Right lobe of liver (tissue), 6 donors: Measurements from ENCODE around the gene MED8. TPM values are rescaled to one million over a fixed set of nuclear protein-coding genes. Genes with fewer than 3 reads are reported as not detected.

ENCODE experiments used
- ATAC-seq, 4 donors: fragments of 200-7000 bp; cut with Tn5 transposase; one replicate each; pipeline ENCODE4 v1.9.1; 2020; ENCODE audit warnings: mild to moderate bottlenecking in 4 of 4, moderate library complexity in 4 of 4
- DNase-seq, 3 donors: peaks; one replicate each; pipeline ENCODE4 v3.0.0-alpha.2; 2020
- H3K27ac ChIP-seq, 3 donors: fragments of 200-600 bp; one replicate each; pipeline ENCODE4 v1.8.0; 2022
- H3K27me3 ChIP-seq, 2 donors: fragments of 200-600 bp; one replicate each; pipeline ENCODE4 v1.8.0; 2022
- H3K36me3 ChIP-seq, 4 donors: fragments of 200-600 bp; sonication (generic) in 1 of 4; one replicate each; pipeline versions ENCODE4 v1.5.1 to v1.8.0; 2017 to 2022; ENCODE audit warnings: control low read depth in 1 of 4
- H3K4me1 ChIP-seq, 4 donors: fragments of 200-600 bp; sonication (generic) in 1 of 4; one replicate each; pipeline versions ENCODE4 v1.5.1 to v1.8.0; 2017 to 2022; ENCODE audit warnings: control low read depth in 1 of 4
- H3K4me3 ChIP-seq, 3 donors: fragments of 200-600 bp; one replicate each; pipeline ENCODE4 v1.8.0; 2022
- H3K9me3 ChIP-seq, 4 donors: fragments of 200-600 bp; sonication (generic) in 1 of 4; one replicate each; pipeline versions ENCODE4 v1.5.1 to v1.8.0; 2017 to 2022; ENCODE audit warnings: control low read depth in 1 of 4
- CTCF ChIP-seq, 4 donors: fragments of 200-600 bp in 3 of 4; fragments of 450-650 bp in 1 of 4; IDR thresholded peaks; one replicate each; pipeline versions ENCODE4 v1.5.1 to v1.8.0; 2016 to 2022; ENCODE audit warnings: antibody characterized with exemption in 4 of 4, mild to moderate bottlenecking in 2 of 4
- POLR2A ChIP-seq: fragments of 450-650 bp; IDR thresholded peaks from one replicate; pipeline ENCODE4 v1.6.1; 2017; ENCODE audit warnings: antibody characterized with exemption, mild to moderate bottlenecking
- WGBS: methylation state at CpG from one replicate; pipeline ENCODE4 v1.1.6; 2018; ENCODE audit warnings: low coverage, low lambda C conversion rate; ENCODE audit not compliant: insufficient coverage; ENCODE audit errors: missing lambda C conversion rate; 5-methylcytosine and 5-hydroxymethylcytosine counted together
- intact Hi-C, 2 donors: fragments of 100-400 bp; cut with DNase I; formaldehyde crosslinking; loops; one replicate each; pipeline versions ENCODE4 v1.11.2 to v1.14.1; 2022
- total RNA-seq, 6 experiments: library from RNA; depleted of rRNA in 2 of 6; stranded (reverse); fragments of >200 nt in 2 of 6; fragmentation: NEBNext Ultra II Directional in 3 of 6; extraction: Animal tissue kit (Norgen Biotek cat#: 25700) in 3 of 6; gene quantifications; one replicate each; pipeline versions ENCODE4 v1.1.0 to v1.2.4, GENCODE V29; 2016 to 2023
- donor health status: DM: no; HTN: yes; CAD: no.
- donor health status: DM: no; HTN: no; CAD: no.
- donor health status: DM: no; HTN: no; CAD: no.
- donor health status: DM: no; HTN: yes; CAD: no.
- donor health status: DM: no; HTN: yes; CAD: no.

The MED8 gene
- total RNA-seq, 6 experiments from 2014 or later, result 20.7 to 26.6 (median 24.1) TPM

- ATAC-seq (peak; percentile 58 to 73 (median 68)), DNase-seq (peak in 2 of 3 donors; percentile 43 to 66)
- peaks cover 0 to 16% (median 7%) of the 10 kb centered on the region in 4 donors for H3K4me1 ChIP-seq
- peak overlapping the region; percentile 67 to 90 (median 80) for H3K27ac ChIP-seq
- H3K27me3 ChIP-seq, result no peaks in the 10 kb centered on the region
- intact Hi-C loops, result no loop called here
- no peak for TF ChIP-seq POLR2A
- TF ChIP-seq CTCF (IDR thresholded peaks at IDR 0.05), result peak in 1 of 4 donors; percentile 3
- H3K9me3 ChIP-seq, result no peaks in the 10 kb centered on the region
- H3K4me3 ChIP-seq, result peak overlapping the region; percentile 70 to 87 (median 71)
- 0% methylated on average over 11 of the region's 48 CpGs for WGBS
- peaks cover 0 to 28% (median 11%) of the 10 kb centered on the region in 4 donors for H3K36me3 ChIP-seq
Measured at GRCh38 chr1:43367026-43367903, 22.3 kb downstream of the MED8 start.

GRCh38 chr1:43366601-43367025, 23.0 kb downstream of the MED8 start:
- TF ChIP-seq CTCF (IDR thresholded peaks at IDR 0.05) (no peak), POLR2A (no peak)
- Histone ChIP-seq H3K27ac (peak overlapping the region in 2 of 3 donors; percentile 80 to 90), H3K27me3 (no peaks in the 10 kb centered on the region), H3K36me3 (peaks cover 0 to 34% (median 11%) of the 10 kb centered on the region in 4 donors), H3K4me1 (peaks cover 0 to 16% (median 7%) of the 10 kb centered on the region in 4 donors), H3K9me3 (no peaks in the 10 kb centered on the region), H3K4me3 (peak overlapping the region; percentile 70 to 87 (median 71))
- ATAC-seq (no peak), DNase-seq (no peak)
- intact Hi-C loops, result no loop called here
- 29% methylated on average over 5 of the region's 5 CpGs for WGBS

- ATAC-seq, result no peak
- peaks cover 0 to 34% (median 11%) of the 10 kb centered on the region in 4 donors for H3K36me3 ChIP-seq
- peaks cover 0 to 16% (median 7%) of the 10 kb centered on the region in 4 donors for H3K4me1 ChIP-seq
- TF ChIP-seq POLR2A (no peak), CTCF (IDR thresholded peaks at IDR 0.05) (no peak)
- peak in 1 of 3 donors; percentile 45 for DNase-seq
- intact Hi-C loops, result no loop called here
- no peaks in the 10 kb centered on the region for H3K9me3 ChIP-seq
- WGBS, result 83% methylated on average over 8 of the region's 11 CpGs
- no peaks in the 10 kb centered on the region for H3K27me3 ChIP-seq
- no peak overlapping the region for H3K4me3 ChIP-seq
- peak overlapping the region in 1 of 3 donors; percentile 90 for H3K27ac ChIP-seq
Measured at GRCh38 chr1:43366179-43366578, 23.4 kb downstream of the MED8 start.

- H3K27me3 ChIP-seq, result no peaks in the 10 kb centered on the region
- intact Hi-C loops, result no loop called here
- no peak overlapping the region for H3K4me3 ChIP-seq
- peaks cover 0 to 16% (median 7%) of the 10 kb centered on the region in 4 donors for H3K4me1 ChIP-seq
- no peaks in the 10 kb centered on the region for H3K9me3 ChIP-seq
- 87% methylated on average over 2 of the region's 2 CpGs for WGBS
- DNase-seq (no peak), ATAC-seq (no peak)
- H3K27ac ChIP-seq, result no peak overlapping the region
- TF ChIP-seq CTCF (IDR thresholded peaks at IDR 0.05) (no peak), POLR2A (no peak)
- peaks cover 0 to 34% (median 11%) of the 10 kb centered on the region in 4 donors for H3K36me3 ChIP-seq
Measured at GRCh38 chr1:43365678-43366077, 23.9 kb downstream of the MED8 start.
